Daoy (cell line): ENCODE data around the gene ARHGAP32. TPM values are rescaled to one million over a fixed set of nuclear protein-coding genes. Genes with fewer than 3 reads are reported as not detected.
A peak's percentile ranks its signal among the peaks of the same experiment; 100 is the strongest.

Source experiments
- DNase-seq: peaks from one replicate; pipeline ENCODE4 v3.0.0-alpha.2; 2015; ENCODE audit warnings: low read depth
- total RNA-seq: library from RNA; depleted of rRNA; stranded (reverse); fragments of >200 nt; shearing (Covaris generic); gene quantifications from 2 replicates; pipeline ENCODE4 v1.2.3, GENCODE V29; 2014; rRNA removed

The ARHGAP32 gene
- total RNA-seq: 2.8 and 5.9 TPM in 2 replicates

DNA sequence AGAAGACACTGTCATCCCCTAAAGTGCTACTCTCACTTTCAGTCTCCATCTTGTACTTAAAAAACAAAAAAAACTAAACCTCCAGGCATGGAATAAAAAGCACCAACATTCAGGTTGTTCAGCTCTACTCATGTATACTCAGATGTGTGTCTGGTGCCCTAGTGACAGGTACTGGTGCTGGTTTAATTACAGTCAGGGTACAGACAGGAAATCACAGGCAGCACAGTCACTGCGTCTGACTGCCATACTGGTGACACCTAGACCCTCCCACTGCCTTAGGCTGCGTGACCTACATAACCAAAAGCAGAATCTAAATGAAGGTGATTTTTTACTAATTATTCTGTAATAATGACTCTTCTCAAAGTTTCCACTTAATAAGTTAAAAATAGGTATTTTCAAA, at the start of gene ARHGAP32:
Gene ARHGAP32 (minus strand): TSS at position 176 of the 400 bp plus-strand sequence. CDS start 127 bp downstream, at position 49.
- peak; percentile 64 for DNase-seq

DNA sequence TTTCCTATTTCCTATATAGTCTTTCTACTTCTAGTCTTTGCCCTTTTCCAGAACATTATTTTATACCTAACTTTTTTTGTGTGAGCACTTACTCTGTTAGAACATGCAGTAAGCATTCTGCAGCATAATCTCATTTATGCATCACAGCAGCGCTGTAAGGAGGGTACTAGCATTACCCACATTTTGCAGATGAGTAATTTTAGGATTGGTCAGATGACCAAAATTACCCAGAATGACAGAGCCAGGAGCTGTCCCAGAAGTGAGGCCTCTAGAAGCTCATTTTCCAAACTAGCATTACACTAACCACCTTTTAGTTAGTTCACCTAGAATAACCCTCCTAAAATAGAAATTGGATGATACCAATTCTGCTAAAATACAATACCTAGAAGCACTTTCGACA, 47.1 kb upstream of the ARHGAP32 start:
- DNase-seq: no peak

DNA sequence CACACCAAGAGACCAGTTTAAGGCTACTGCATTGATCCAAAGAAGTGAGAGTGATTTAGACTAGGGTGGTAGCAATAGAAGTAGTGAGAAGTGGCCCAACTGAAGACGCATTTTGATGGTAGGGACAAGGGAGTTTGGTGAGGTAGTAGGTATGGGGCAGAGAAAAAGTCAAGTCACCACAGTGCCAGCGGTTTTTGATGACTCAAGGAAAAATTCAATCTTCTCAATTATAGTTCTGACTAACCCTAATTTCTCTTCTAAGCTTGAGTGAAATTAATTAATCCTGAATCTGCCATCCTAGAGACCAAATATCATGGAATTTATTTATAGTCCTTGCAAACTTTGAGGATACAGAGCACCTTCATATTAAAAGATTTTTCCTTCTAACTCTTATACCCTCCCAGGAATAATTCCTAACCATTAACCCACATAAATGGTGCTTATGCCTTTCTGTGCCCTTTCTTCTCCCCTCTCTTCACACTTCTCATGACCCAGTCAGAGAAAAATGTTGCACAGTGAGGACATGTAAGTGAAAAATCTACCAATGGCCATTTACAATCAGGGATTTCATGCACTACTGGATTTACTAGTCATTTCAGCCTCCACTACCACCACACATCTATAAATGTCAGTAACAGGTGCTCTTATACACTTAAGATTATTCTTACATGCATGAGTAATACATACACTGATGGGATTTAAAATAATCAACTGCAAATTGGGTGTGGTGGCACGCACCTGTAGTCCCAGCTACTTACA, 45.9 kb upstream of the ARHGAP32 start:
- DNase-seq: no peak

DNA sequence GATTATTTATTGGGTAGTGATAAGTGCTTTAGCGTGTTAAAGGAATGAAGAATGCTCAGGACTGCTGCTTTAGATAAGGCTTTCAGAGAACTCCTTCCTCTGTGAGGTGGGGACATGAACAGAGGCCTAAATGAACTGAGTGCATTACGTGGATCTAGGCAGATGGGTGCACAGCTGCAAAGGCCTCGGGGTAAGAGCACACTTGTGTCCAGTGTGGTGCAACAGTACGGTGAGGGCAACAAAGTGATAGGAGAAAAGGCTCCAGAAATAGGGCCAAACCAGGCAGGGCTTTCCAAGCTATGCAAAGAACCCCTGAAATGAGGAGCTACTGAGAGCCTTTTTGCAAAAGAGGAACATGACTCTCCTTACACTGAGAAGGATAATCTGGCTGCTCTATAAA, 45.3 kb upstream of the ARHGAP32 start:
- no peak for DNase-seq

DNA sequence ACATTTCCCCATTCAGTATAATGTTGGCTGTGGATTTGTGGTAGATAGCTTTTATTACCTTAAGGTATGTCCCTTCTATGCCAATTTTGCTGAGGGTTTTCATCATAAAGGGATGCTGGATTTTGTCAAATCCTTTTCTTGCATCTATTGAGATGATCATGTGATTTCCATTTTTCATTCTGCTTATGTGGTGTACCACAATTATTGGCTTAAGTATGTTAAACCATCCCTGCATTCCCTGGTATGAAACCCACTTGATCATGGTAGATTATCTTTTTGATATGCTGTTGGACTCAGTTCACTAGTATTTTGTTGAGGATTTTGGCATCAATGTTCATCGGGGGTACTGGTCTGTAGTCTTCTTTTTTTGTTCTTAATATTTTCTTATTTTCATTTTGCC, 44.7 kb upstream of the ARHGAP32 start:
- DNase-seq: no peak

GRCh38 chr11:129234978-129235377, 42.9 kb upstream of the ARHGAP32 start:
- no peak for DNase-seq

DNA sequence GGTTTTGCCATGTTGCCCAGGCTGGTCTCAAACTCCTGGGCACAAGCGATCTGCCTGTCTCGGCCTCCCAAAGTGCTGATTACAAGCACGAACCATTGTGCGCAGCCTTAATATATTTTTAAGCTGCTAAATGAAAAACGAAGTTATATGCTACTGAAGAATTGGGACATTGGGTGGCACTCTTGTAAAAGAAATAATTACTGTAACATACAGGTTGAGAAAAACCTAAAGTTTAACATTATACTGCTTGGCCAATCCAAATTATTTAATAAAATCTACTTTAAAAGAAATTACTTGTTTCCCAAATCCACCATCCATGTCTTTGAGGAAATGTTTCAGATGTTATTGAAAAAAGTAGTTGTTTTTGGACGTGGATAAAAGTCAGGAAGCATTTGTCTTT, 37.9 kb upstream of the ARHGAP32 start:
- DNase-seq: no peak

- DNase-seq: no peak
Measured at GRCh38 chr11:129226207-129226798, 34.2 kb upstream of the ARHGAP32 start.

DNA sequence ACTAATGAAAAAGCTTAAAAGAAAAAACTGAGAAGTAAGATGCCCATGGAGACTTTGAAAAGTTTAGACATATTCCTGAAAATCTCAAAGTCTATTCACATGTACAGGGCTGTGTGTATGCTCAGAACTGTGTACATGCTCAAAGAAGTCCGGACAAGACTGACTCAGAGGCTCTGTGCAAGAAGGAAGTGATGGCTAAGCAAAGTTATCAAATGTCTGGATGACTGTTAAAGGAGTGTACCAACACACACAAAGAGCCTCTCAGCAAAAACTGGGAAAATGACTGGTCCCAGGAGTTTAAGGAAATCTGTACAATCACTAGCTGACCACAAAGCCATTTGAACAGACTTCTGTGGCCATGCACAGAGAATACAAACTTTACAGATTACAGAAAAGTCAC, 33.1 kb upstream of the ARHGAP32 start:
- peak; percentile 45 for DNase-seq

- DNase-seq: peak; percentile 4
Measured at GRCh38 chr11:129224538-129224937, 32.4 kb upstream of the ARHGAP32 start.

DNA sequence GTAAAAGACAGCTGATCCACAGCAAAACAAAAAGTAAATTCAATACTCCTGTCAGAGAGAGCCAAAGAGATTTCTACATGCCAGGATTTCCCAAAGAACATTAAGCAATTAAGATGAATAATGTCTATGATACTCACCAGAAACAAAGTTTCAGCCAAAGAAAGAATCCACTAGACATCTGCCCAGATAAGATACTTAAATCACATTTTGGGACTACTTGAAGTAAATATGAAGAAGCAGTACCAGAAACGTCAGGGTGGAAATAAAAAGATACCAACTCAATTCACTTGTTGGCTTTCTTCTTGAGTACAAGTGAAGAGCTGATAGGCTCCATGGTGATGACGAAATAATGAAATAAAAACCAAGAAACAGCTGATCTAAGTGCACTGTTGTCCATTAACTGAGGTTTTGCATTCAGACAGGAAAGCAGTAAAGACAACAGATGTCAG, 31.6 kb upstream of the ARHGAP32 start:
- DNase-seq: no peak

DNA sequence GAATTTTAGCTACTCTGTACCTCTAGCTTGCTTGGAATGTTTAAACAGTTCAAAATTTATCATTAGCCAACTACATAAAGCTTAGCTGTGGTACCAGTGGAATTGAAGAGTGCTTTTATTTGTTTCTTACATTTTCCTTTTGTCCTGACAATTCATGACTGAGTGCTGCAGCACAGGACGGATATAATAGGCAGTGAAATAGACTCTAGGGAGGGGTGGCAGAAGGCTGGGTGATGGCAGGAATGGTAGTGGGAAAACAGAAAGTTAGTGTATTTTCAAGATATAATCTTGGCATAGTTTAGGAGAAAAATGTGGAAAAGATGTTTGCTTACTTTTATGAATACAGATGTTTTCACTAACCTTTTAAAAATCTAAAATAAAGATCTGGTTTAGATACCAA, 31.1 kb upstream of the ARHGAP32 start:
- no peak for DNase-seq

DNA sequence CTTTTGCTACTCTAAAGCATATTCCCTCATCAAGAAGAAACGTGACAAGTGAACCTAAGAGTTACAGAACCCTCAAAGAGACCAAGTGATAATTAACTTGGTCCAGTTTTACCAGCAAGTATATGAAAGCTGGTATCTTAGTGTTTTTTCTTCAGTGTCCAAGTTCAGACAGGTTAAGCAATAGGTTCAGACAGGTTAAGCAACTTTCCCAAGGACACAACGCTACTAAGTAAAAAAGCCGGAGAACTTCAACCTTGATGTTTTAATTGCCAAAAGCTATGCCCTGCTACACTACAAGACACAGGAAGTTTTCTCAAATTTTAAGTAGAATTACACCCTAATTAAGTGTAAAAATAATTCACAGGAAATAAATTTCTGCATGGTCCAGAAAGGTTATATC, 30.0 kb upstream of the ARHGAP32 start:
- DNase-seq: no peak

- DNase-seq: no peak
Measured at GRCh38 chr11:129215506-129216245, 23.6 kb upstream of the ARHGAP32 start.

- no peak for DNase-seq
Measured at GRCh38 chr11:129214710-129215295, 22.7 kb upstream of the ARHGAP32 start.

DNA sequence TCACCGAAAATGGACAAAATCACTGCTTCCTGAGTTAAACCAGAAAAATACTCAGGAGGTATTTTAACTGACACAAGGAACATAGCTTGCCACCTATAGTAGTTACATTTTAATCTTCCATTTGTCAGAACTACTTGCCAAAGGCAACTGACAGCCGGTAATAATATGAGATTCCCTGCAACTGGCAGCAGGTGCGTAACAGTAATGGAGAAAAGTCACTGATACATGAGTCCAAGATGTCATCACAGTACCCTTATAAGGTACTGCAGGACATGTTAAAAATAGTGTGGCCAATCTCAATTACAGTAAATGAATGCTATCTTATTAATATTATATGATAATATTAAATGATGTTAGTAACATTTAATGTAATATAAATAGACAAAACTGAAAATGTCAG, 21.1 kb upstream of the ARHGAP32 start:
- no peak for DNase-seq

DNA sequence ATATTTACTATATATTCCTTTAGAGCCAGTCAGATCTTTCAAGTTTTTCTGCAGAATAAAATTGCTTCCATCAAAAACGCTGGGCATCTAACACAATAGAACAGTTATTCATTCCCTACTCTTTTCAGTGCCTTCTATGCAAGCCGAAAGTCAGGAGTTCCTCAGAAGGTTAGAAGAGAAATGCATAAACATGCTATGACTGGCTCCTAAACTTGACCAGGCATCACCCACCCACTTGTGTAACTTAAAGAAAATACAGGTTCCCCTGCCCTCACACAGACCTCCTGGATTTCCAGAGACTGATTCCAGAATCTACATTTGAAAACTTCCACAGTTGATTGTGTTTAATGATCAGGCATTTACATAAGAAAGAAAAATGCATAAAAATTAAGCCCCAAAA, 19.3 kb upstream of the ARHGAP32 start:
- no peak for DNase-seq

GRCh38 chr11:129210831-129211181, 18.7 kb upstream of the ARHGAP32 start:
- no peak for DNase-seq

DNA sequence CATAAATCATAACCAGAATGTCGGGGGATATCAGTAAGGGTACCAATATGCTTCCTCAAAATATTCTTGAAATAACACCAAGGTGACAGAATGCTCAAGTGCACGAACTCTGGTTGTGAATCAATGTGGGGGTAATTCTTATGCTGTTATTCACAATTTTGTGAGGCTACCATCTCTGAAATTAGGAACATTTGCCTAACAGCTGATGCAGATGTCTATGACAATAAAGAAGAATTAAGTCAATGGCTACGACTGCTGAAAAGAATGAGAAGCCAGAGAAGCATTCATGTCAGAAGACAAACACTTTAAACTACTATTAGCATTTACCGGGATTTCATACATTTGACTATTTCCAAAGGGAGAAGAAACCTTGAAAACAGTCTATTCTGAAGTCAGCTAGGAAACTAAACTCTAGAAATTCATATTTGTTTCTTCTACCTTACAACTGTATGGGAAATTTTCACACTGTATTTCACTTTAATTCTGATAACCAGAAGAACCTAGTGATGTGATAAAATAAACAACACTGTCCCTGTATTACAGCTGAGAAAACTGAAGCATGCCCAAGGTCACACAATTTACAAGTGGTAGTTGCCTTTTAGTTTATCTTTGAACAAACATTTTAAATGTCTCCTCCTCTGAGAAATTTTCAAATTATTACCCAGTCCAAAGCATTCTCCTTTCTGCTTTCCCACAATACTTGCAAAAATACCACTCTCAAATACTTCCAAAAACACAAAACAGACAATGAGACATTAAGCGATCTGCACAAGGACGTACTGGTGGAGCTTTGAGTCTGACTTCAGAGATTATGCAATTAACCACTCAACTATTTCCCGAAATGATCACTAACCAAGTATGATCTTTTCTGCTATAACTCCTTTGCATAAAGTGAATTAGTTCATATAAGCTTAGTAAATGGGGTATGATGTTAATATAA, 18.0 kb upstream of the ARHGAP32 start:
- DNase-seq: no peak

GRCh38 chr11:129208863-129209262, 16.7 kb upstream of the ARHGAP32 start:
- no peak for DNase-seq

DNA sequence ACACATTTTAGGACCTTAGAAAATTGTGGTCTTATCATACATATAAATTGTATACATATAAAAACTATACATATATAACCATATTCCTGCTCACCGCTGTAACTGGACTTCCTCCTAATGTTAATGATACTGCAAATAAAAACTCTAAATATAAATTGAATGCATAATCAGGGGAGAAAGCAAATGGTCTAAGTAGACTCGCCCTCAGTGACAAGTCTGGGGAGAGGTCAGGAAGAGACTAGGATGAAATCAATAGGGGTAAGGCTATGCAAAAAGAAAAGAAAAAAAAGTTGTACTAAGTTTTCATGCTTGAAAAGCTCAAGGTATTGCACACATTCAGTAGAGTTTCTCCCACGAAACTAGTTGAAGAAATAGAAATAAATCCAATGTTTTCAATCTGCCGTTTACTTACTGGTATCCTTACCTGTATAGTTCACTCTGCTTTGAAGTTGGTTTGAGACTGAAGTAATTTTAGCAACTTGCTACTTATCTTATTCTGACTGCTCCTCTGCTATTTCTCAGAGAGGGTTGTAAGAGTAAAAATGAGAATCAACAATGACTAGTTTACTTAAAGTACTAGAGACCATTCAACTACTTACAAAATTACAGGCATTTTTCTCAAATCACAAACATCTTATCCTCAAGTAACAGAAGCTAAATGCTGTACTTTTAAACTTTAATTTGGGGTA, 12.2 kb upstream of the ARHGAP32 start:
- no peak for DNase-seq
